WTC11 (cell line): Measurements from ENCODE around the gene LYST. TPM values are rescaled to one million over a fixed set of nuclear protein-coding genes. Genes with fewer than 3 reads are reported as not detected.

Source experiments
- ATAC-seq: fragments of 200-7000 bp; cut with Tn5 transposase; 2 replicates; pipeline ENCODE4 v1.10.0; 2021; ENCODE audit warnings: mild to moderate bottlenecking, moderate library complexity
- CTCF ChIA-PET: fragments of 300-600 bp; sonication (Branson Sonifier 250); formaldehyde crosslinking; loops from one replicate; lab custom pipeline; 2021; ENCODE audit warnings: antibody characterized with exemption; lab: Charles Lee
- POLR2A ChIA-PET: fragments of 350-600 bp; sonication (Branson Sonifier 250); formaldehyde crosslinking; loops from one replicate; lab custom pipeline; 2021; ENCODE audit warnings: antibody characterized with exemption; lab: Charles Lee
- DNase-seq: peaks from one replicate; pipeline ENCODE4 v3.0.0; 2021; ENCODE audit warnings: low spot score
- H3K27ac Mint-ChIP-seq: 2 replicates; pipeline ENCODE4 v1.8.0; 2021; ENCODE audit warnings: mixed read lengths
- H3K27me3 Mint-ChIP-seq: 2 replicates; pipeline ENCODE4 v1.8.0; 2021; ENCODE audit warnings: low read depth, mild to moderate bottlenecking, moderate library complexity, mixed read lengths
- H3K36me3 Mint-ChIP-seq: 2 replicates; pipeline ENCODE4 v1.8.0; 2021; ENCODE audit warnings: mixed read lengths
- H3K4me1 Mint-ChIP-seq: 2 replicates; pipeline ENCODE4 v1.8.0; 2022; ENCODE audit warnings: mixed read lengths
- H3K4me3 Mint-ChIP-seq: 2 replicates; pipeline ENCODE4 v1.8.0; 2021; ENCODE audit warnings: mild to moderate bottlenecking, moderate library complexity, mixed read lengths
- H3K9me3 Mint-ChIP-seq: 2 replicates; pipeline ENCODE4 v1.8.0; 2021; ENCODE audit warnings: mixed read lengths
- JAZF1 ChIP-seq: fragments of 250-450 bp; sonication (Bioruptor Pico); IDR thresholded peaks from 2 replicates; pipeline ENCODE4 v1.9.0; 2021; ENCODE audit warnings: moderate library complexity, mild to moderate bottlenecking, inconsistent platforms
- NR2C2 ChIP-seq: sonication (generic); formaldehyde crosslinking; IDR thresholded peaks from 2 replicates; pipeline ENCODE4 v1.8.0; 2022; ENCODE audit warnings: mild to moderate bottlenecking, missing genetic modification reagents
- PRRX2 ChIP-seq: fragments of 250-450 bp; sonication (Bioruptor Pico); IDR thresholded peaks from 2 replicates; pipeline ENCODE4 v1.8.0; 2021; ENCODE audit warnings: mild to moderate bottlenecking
- SMAD4 ChIP-seq: sonication (generic); formaldehyde crosslinking; IDR thresholded peaks from 2 replicates; pipeline ENCODE4 v1.8.0; 2022; ENCODE audit warnings: mild to moderate bottlenecking, missing genetic modification reagents
- SP1 ChIP-seq: sonication (generic); formaldehyde crosslinking; conservative IDR thresholded peaks from 2 replicates; pipeline ENCODE4 v1.8.1; 2022; ENCODE audit warnings: missing genetic modification reagents
- TEAD4 ChIP-seq: sonication (generic); formaldehyde crosslinking; IDR thresholded peaks from 2 replicates; pipeline ENCODE4 v1.8.0; 2022; ENCODE audit warnings: mild to moderate bottlenecking, missing genetic modification reagents
- ZNF219 ChIP-seq: sonication (generic); formaldehyde crosslinking; IDR thresholded peaks from 2 replicates; pipeline ENCODE4 v1.8.0; 2023; ENCODE audit warnings: missing genetic modification reagents, mild to moderate bottlenecking, borderline replicate concordance
- ZNF232 ChIP-seq: sonication (generic); formaldehyde crosslinking; IDR thresholded peaks from 2 replicates; pipeline ENCODE4 v1.8.0; 2022; ENCODE audit warnings: mild to moderate bottlenecking, missing genetic modification reagents
- ZNF317 ChIP-seq: sonication (generic); formaldehyde crosslinking; IDR thresholded peaks from 2 replicates; pipeline ENCODE4 v1.8.1; 2023; ENCODE audit warnings: low read depth, mild to moderate bottlenecking, moderate library complexity, missing genetic modification reagents, borderline replicate concordance
- total RNA-seq: library from RNA; stranded (reverse); gene quantifications from 3 replicates; pipeline ENCODE4 v1.2.3, GENCODE V29; 2021
- TF ChIP-seq, protein P1 (sequence below): sonication (generic); formaldehyde crosslinking; IDR thresholded peaks from 2 replicates; pipeline ENCODE4 v1.8.1; 2022; ENCODE audit warnings: low read depth, mild to moderate bottlenecking, moderate library complexity, missing genetic modification reagents, borderline replicate concordance
- TF ChIP-seq, protein P2 (sequence below): sonication (generic); formaldehyde crosslinking; IDR thresholded peaks from 2 replicates; pipeline ENCODE4 v1.8.1; 2023; ENCODE audit warnings: mild to moderate bottlenecking, missing genetic modification reagents
- TF ChIP-seq, protein P3 (sequence below): sonication (generic); formaldehyde crosslinking; IDR thresholded peaks from 2 replicates; pipeline ENCODE4 v1.8.1; 2022; ENCODE audit warnings: low read depth, missing genetic modification reagents, borderline replicate concordance
- TF ChIP-seq, protein P4 (sequence below): sonication (generic); formaldehyde crosslinking; IDR thresholded peaks from 2 replicates; pipeline ENCODE4 v1.8.0; 2022; ENCODE audit warnings: missing genetic modification reagents
- TF ChIP-seq, protein P5 (sequence below): fragments of 250-450 bp; sonication (Bioruptor Pico); IDR thresholded peaks from 2 replicates; pipeline ENCODE4 v1.9.0; 2021; ENCODE audit warnings: mild to moderate bottlenecking
- TF ChIP-seq, protein P6 (sequence below): sonication (generic); formaldehyde crosslinking; conservative IDR thresholded peaks from 2 replicates; pipeline ENCODE4 v1.8.1; 2023; ENCODE audit warnings: mild to moderate bottlenecking, low read depth, missing genetic modification reagents, moderate library complexity
- TF ChIP-seq, protein P7 (sequence below): sonication (generic); formaldehyde crosslinking; conservative IDR thresholded peaks from 2 replicates; pipeline ENCODE4 v1.8.1; 2022; ENCODE audit warnings: mild to moderate bottlenecking, missing genetic modification reagents
- TF ChIP-seq, protein P8 (sequence below): fragments of 200-600 bp; IDR thresholded peaks from 2 replicates; pipeline ENCODE4 v1.8.0; 2022; ENCODE audit warnings: antibody characterized with exemption

LYST gene
- total RNA-seq, 1 experiment from 2014 or later = 0.59 TPM

DNA sequence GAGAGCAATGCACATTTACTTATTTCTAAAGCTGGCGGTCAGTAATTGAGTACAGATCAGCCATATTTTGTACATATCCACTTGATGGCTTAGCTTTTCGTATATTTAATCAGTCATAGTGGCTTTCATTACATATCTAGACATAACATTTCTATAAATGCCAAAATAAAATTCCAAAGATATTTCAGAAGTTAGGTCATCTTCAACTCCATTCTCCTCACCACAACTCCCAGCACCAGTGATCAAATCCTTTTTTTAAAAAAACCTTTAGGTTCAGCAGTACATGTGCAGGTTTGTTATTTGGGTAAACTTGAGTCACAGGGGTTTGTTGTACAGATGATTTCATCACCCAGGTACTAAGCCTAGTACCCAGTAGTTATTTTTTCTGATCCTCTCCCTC is 163.2 kb downstream of the LYST start:
- CTCF ChIA-PET = interaction anchor here (0.8 to 0.9 kb wide), 2 partner anchors 28 to 102 kb away, joined by 3 to 4 read pairs; no protein-coding TSS in a partner anchor
- DNase-seq = no peak
- Mint-ChIP-seq H3K4me1 (peaks cover 9% of the 10 kb centered on the region), H3K4me3 (no peak overlapping the region), H3K36me3 (no peaks in the 10 kb centered on the region), H3K27me3 (no peaks in the 10 kb centered on the region), H3K9me3 (no peaks in the 10 kb centered on the region)
- POLR2A ChIA-PET = no interaction called here
- no peak for ATAC-seq
- TF ChIP-seq, protein P1, sequence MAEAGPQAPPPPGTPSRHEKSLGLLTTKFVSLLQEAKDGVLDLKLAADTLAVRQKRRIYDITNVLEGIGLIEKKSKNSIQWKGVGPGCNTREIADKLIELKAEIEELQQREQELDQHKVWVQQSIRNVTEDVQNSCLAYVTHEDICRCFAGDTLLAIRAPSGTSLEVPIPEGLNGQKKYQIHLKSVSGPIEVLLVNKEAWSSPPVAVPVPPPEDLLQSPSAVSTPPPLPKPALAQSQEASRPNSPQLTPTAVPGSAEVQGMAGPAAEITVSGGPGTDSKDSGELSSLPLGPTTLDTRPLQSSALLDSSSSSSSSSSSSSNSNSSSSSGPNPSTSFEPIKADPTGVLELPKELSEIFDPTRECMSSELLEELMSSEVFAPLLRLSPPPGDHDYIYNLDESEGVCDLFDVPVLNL = no peak
- TF ChIP-seq, protein P2, sequence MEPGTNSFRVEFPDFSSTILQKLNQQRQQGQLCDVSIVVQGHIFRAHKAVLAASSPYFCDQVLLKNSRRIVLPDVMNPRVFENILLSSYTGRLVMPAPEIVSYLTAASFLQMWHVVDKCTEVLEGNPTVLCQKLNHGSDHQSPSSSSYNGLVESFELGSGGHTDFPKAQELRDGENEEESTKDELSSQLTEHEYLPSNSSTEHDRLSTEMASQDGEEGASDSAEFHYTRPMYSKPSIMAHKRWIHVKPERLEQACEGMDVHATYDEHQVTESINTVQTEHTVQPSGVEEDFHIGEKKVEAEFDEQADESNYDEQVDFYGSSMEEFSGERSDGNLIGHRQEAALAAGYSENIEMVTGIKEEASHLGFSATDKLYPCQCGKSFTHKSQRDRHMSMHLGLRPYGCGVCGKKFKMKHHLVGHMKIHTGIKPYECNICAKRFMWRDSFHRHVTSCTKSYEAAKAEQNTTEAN (CRISPR knock-in tag) = no peak
- TF ChIP-seq JAZF1 (no peak), TEAD4 (CRISPR knock-in tag) (no peak), ZNF232 (CRISPR knock-in tag) (no peak), ZNF219 (CRISPR knock-in tag) (no peak), SP1 (CRISPR knock-in tag) (no peak), PRRX2 (CRISPR knock-in tag) (no peak), ZNF317 (CRISPR knock-in tag) (no peak), NR2C2 (CRISPR knock-in tag) (no peak), SMAD4 (CRISPR knock-in tag) (no peak)
- TF ChIP-seq, protein P3, sequence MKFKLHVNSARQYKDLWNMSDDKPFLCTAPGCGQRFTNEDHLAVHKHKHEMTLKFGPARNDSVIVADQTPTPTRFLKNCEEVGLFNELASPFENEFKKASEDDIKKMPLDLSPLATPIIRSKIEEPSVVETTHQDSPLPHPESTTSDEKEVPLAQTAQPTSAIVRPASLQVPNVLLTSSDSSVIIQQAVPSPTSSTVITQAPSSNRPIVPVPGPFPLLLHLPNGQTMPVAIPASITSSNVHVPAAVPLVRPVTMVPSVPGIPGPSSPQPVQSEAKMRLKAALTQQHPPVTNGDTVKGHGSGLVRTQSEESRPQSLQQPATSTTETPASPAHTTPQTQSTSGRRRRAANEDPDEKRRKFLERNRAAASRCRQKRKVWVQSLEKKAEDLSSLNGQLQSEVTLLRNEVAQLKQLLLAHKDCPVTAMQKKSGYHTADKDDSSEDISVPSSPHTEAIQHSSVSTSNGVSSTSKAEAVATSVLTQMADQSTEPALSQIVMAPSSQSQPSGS = no peak
- TF ChIP-seq, protein P4, sequence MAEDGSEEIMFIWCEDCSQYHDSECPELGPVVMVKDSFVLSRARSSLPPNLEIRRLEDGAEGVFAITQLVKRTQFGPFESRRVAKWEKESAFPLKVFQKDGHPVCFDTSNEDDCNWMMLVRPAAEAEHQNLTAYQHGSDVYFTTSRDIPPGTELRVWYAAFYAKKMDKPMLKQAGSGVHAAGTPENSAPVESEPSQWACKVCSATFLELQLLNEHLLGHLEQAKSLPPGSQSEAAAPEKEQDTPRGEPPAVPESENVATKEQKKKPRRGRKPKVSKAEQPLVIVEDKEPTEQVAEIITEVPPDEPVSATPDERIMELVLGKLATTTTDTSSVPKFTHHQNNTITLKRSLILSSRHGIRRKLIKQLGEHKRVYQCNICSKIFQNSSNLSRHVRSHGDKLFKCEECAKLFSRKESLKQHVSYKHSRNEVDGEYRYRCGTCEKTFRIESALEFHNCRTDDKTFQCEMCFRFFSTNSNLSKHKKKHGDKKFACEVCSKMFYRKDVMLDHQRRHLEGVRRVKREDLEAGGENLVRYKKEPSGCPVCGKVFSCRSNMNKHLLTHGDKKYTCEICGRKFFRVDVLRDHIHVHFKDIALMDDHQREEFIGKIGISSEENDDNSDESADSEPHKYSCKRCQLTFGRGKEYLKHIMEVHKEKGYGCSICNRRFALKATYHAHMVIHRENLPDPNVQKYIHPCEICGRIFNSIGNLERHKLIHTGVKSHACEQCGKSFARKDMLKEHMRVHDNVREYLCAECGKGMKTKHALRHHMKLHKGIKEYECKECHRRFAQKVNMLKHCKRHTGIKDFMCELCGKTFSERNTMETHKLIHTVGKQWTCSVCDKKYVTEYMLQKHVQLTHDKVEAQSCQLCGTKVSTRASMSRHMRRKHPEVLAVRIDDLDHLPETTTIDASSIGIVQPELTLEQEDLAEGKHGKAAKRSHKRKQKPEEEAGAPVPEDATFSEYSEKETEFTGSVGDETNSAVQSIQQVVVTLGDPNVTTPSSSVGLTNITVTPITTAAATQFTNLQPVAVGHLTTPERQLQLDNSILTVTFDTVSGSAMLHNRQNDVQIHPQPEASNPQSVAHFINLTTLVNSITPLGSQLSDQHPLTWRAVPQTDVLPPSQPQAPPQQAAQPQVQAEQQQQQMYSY = no peak
- TF ChIP-seq, protein P5, sequence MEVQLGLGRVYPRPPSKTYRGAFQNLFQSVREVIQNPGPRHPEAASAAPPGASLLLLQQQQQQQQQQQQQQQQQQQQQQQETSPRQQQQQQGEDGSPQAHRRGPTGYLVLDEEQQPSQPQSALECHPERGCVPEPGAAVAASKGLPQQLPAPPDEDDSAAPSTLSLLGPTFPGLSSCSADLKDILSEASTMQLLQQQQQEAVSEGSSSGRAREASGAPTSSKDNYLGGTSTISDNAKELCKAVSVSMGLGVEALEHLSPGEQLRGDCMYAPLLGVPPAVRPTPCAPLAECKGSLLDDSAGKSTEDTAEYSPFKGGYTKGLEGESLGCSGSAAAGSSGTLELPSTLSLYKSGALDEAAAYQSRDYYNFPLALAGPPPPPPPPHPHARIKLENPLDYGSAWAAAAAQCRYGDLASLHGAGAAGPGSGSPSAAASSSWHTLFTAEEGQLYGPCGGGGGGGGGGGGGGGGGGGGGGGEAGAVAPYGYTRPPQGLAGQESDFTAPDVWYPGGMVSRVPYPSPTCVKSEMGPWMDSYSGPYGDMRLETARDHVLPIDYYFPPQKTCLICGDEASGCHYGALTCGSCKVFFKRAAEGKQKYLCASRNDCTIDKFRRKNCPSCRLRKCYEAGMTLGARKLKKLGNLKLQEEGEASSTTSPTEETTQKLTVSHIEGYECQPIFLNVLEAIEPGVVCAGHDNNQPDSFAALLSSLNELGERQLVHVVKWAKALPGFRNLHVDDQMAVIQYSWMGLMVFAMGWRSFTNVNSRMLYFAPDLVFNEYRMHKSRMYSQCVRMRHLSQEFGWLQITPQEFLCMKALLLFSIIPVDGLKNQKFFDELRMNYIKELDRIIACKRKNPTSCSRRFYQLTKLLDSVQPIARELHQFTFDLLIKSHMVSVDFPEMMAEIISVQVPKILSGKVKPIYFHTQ = no peak
- TF ChIP-seq, protein P6, sequence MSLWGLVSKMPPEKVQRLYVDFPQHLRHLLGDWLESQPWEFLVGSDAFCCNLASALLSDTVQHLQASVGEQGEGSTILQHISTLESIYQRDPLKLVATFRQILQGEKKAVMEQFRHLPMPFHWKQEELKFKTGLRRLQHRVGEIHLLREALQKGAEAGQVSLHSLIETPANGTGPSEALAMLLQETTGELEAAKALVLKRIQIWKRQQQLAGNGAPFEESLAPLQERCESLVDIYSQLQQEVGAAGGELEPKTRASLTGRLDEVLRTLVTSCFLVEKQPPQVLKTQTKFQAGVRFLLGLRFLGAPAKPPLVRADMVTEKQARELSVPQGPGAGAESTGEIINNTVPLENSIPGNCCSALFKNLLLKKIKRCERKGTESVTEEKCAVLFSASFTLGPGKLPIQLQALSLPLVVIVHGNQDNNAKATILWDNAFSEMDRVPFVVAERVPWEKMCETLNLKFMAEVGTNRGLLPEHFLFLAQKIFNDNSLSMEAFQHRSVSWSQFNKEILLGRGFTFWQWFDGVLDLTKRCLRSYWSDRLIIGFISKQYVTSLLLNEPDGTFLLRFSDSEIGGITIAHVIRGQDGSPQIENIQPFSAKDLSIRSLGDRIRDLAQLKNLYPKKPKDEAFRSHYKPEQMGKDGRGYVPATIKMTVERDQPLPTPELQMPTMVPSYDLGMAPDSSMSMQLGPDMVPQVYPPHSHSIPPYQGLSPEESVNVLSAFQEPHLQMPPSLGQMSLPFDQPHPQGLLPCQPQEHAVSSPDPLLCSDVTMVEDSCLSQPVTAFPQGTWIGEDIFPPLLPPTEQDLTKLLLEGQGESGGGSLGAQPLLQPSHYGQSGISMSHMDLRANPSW (CRISPR knock-in tag) = no peak
- TF ChIP-seq, protein P7, sequence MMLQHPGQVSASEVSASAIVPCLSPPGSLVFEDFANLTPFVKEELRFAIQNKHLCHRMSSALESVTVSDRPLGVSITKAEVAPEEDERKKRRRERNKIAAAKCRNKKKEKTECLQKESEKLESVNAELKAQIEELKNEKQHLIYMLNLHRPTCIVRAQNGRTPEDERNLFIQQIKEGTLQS (CRISPR knock-in tag) = no peak
- TF ChIP-seq, protein P8, sequence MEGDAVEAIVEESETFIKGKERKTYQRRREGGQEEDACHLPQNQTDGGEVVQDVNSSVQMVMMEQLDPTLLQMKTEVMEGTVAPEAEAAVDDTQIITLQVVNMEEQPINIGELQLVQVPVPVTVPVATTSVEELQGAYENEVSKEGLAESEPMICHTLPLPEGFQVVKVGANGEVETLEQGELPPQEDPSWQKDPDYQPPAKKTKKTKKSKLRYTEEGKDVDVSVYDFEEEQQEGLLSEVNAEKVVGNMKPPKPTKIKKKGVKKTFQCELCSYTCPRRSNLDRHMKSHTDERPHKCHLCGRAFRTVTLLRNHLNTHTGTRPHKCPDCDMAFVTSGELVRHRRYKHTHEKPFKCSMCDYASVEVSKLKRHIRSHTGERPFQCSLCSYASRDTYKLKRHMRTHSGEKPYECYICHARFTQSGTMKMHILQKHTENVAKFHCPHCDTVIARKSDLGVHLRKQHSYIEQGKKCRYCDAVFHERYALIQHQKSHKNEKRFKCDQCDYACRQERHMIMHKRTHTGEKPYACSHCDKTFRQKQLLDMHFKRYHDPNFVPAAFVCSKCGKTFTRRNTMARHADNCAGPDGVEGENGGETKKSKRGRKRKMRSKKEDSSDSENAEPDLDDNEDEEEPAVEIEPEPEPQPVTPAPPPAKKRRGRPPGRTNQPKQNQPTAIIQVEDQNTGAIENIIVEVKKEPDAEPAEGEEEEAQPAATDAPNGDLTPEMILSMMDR = no peak
- TF ChIP-seq, all 79 proteins: peak for 0
- no peak overlapping the region for H3K27ac Mint-ChIP-seq
